ENCODE measurements around the gene LGALS9. TPM values are rescaled to one million over a fixed set of nuclear protein-coding genes. Genes with fewer than 3 reads are reported as not detected.

The LGALS9 gene
- total RNA-seq, 1 donor from 2014 or later, result 0.54 TPM

DNA sequence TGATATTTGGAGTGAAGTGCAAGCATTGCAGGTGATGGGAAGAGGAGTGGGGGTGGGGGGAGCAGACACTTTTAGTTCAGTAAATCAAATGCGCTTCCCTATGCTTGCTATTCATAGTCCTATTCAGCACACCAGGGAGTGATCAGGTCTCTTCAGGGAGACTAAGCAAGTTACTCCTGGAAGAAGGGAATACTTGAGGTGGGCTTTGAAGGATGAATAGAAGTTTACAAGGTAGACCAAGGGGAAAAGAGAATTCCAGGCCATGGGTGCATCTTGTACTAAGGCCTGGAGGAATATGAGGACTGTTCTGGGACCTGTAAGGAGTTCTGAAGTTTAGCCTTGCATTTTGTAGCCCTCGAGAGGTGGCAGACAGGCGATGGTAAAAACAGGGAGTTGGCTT is 40.1 kb upstream of the LGALS9 start:
- H3K4me2 ChIP-seq, result no peak overlapping the region
- H3K9me3 ChIP-seq (ENCODE audit: low read depth), result no peaks in the 10 kb centered on the region
- H3K27ac ChIP-seq, result no peak overlapping the region
- Mint-ChIP-seq H3K27ac (no peak overlapping the region), H3K4me1 (peaks cover 3% of the 10 kb centered on the region), H3K27me3 (ENCODE audit: insufficient read depth, low read depth) (peaks cover 3% of the 10 kb centered on the region), H3K4me3 (no peak overlapping the region), H3K9me3 (no peaks in the 10 kb centered on the region), H3K36me3 (no peaks in the 10 kb centered on the region)
- no peaks in the 10 kb centered on the region for H4K20me1 ChIP-seq (ENCODE audit: low read depth)
- H3K36me3 ChIP-seq, result no peaks in the 10 kb centered on the region
- no peak for DNase-seq (ENCODE audit: low spot score)
- no peak overlapping the region for H3K9ac ChIP-seq
- H3K79me2 ChIP-seq (ENCODE audit: low read depth), result no peaks in the 10 kb centered on the region
- H2AFZ ChIP-seq (replicated peaks), result no peak overlapping the region
- H3K27me3 ChIP-seq, result no peaks in the 10 kb centered on the region
- no peak for TF ChIP-seq EZH2phosphoT487 (IDR thresholded peaks at IDR 0.05)
- TF ChIP-seq EZH2 (IDR thresholded peaks at IDR 0.05), result no peak
- no peak for TF ChIP-seq CTCF (IDR thresholded peaks at IDR 0.05)
- H3K4me3 ChIP-seq, result no peak overlapping the region
- H3F3A ChIP-seq (ENCODE audit: low read depth), result no peaks in the 10 kb centered on the region
- H3K4me1 ChIP-seq, result no peaks in the 10 kb centered on the region

- H3K9me3 ChIP-seq (ENCODE audit: low read depth), result no peaks in the 10 kb centered on the region
- no peak overlapping the region for H3K27ac ChIP-seq
- H3K27me3 ChIP-seq, result no peaks in the 10 kb centered on the region
- H3K4me2 ChIP-seq, result no peak overlapping the region
- H3K27me3 Mint-ChIP-seq (ENCODE audit: insufficient read depth, low read depth), result peaks cover 3% of the 10 kb centered on the region
- no peaks in the 10 kb centered on the region for H3K4me1 ChIP-seq
- peaks cover 3% of the 10 kb centered on the region for H3K4me1 Mint-ChIP-seq
- H2AFZ ChIP-seq (replicated peaks), result no peak overlapping the region
- DNase-seq (ENCODE audit: low spot score), result no peak
- no peaks in the 10 kb centered on the region for H3K79me2 ChIP-seq (ENCODE audit: low read depth)
- no peak overlapping the region for H3K27ac Mint-ChIP-seq
- no peaks in the 10 kb centered on the region for H3K36me3 ChIP-seq
- no peaks in the 10 kb centered on the region for H4K20me1 ChIP-seq (ENCODE audit: low read depth)
- H3K9ac ChIP-seq, result no peak overlapping the region
- TF ChIP-seq EZH2phosphoT487 (IDR thresholded peaks at IDR 0.05), result no peak
- TF ChIP-seq EZH2 (IDR thresholded peaks at IDR 0.05), result no peak
- H3K9me3 Mint-ChIP-seq, result no peaks in the 10 kb centered on the region
- no peaks in the 10 kb centered on the region for H3K36me3 Mint-ChIP-seq
- H3F3A ChIP-seq (ENCODE audit: low read depth), result no peaks in the 10 kb centered on the region
- H3K4me3 ChIP-seq, result no peak overlapping the region
- H3K4me3 Mint-ChIP-seq, result no peak overlapping the region
Measured at GRCh38 chr17:27591986-27592385, 39.0 kb upstream of the LGALS9 start.

GRCh38 chr17:27593232-27593856 is 37.6 kb upstream of the LGALS9 start:
- Mint-ChIP-seq H3K4me3 (no peak overlapping the region), H3K9me3 (no peaks in the 10 kb centered on the region), H3K4me1 (no peaks in the 10 kb centered on the region), H3K27me3 (ENCODE audit: insufficient read depth, low read depth) (peaks cover 3% of the 10 kb centered on the region), H3K36me3 (no peaks in the 10 kb centered on the region), H3K27ac (no peak overlapping the region)
- H3F3A ChIP-seq (ENCODE audit: low read depth), result no peaks in the 10 kb centered on the region
- no peaks in the 10 kb centered on the region for H3K79me2 ChIP-seq (ENCODE audit: low read depth)
- H2AFZ ChIP-seq (replicated peaks), result no peak overlapping the region
- H3K27ac ChIP-seq, result no peak overlapping the region
- no peaks in the 10 kb centered on the region for H3K4me1 ChIP-seq
- H3K4me3 ChIP-seq, result no peak overlapping the region
- TF ChIP-seq CTCF (IDR thresholded peaks at IDR 0.05) (peak; percentile 8), EZH2phosphoT487 (IDR thresholded peaks at IDR 0.05) (no peak), EZH2 (IDR thresholded peaks at IDR 0.05) (no peak)
- no peaks in the 10 kb centered on the region for H3K9me3 ChIP-seq (ENCODE audit: low read depth)
- no peak overlapping the region for H3K9ac ChIP-seq
- no peaks in the 10 kb centered on the region for H4K20me1 ChIP-seq (ENCODE audit: low read depth)
- no peaks in the 10 kb centered on the region for H3K27me3 ChIP-seq
- DNase-seq (ENCODE audit: low spot score), result no peak
- H3K36me3 ChIP-seq, result no peaks in the 10 kb centered on the region
- no peak overlapping the region for H3K4me2 ChIP-seq

- no peaks in the 10 kb centered on the region for H3K27me3 ChIP-seq
- H3K9me3 ChIP-seq (ENCODE audit: low read depth), result no peaks in the 10 kb centered on the region
- no peak overlapping the region for H3K4me3 ChIP-seq
- no peak overlapping the region for H2AFZ ChIP-seq (replicated peaks)
- no peaks in the 10 kb centered on the region for H3K4me1 Mint-ChIP-seq
- peaks cover 3% of the 10 kb centered on the region for H3K27me3 Mint-ChIP-seq (ENCODE audit: insufficient read depth, low read depth)
- H3K4me3 Mint-ChIP-seq, result no peak overlapping the region
- no peak overlapping the region for H3K27ac ChIP-seq
- H3K9me3 Mint-ChIP-seq, result no peaks in the 10 kb centered on the region
- no peak overlapping the region for H3K4me2 ChIP-seq
- H3K4me1 ChIP-seq, result no peaks in the 10 kb centered on the region
- no peaks in the 10 kb centered on the region for H4K20me1 ChIP-seq (ENCODE audit: low read depth)
- TF ChIP-seq EZH2phosphoT487 (IDR thresholded peaks at IDR 0.05), result no peak
- no peak for TF ChIP-seq CTCF (IDR thresholded peaks at IDR 0.05)
- TF ChIP-seq EZH2 (IDR thresholded peaks at IDR 0.05), result no peak
- no peaks in the 10 kb centered on the region for H3F3A ChIP-seq (ENCODE audit: low read depth)
- H3K36me3 Mint-ChIP-seq, result no peaks in the 10 kb centered on the region
- no peak overlapping the region for H3K27ac Mint-ChIP-seq
- H3K36me3 ChIP-seq, result no peaks in the 10 kb centered on the region
- no peaks in the 10 kb centered on the region for H3K79me2 ChIP-seq (ENCODE audit: low read depth)
- no peak for DNase-seq (ENCODE audit: low spot score)
- no peak overlapping the region for H3K9ac ChIP-seq
Measured at GRCh38 chr17:27593857-27594255, 37.1 kb upstream of the LGALS9 start.

Measured in neural progenitor cell (in vitro differentiated cells).